HepG2 (cell line): Measurements from ENCODE around the gene RAB22A. TPM values are rescaled to one million over a fixed set of nuclear protein-coding genes. Genes with fewer than 3 reads are reported as not detected.
A peak's percentile ranks its signal among the peaks of the same experiment; 100 is the strongest.

Experiments
- ARID3A ChIP-seq: IDR thresholded peaks from 2 replicates; pipeline ENCODE4 v1.6.1; 2012; ENCODE audit warnings: low read depth, low read length, improper control_type of control experiment
- ARNT ChIP-seq: fragments of 450-650 bp; IDR thresholded peaks from 2 replicates; pipeline ENCODE4 v1.6.1; 2017
- GATAD1 ChIP-seq: IDR thresholded peaks from 2 replicates; pipeline ENCODE4 v1.6.1; 2016; ENCODE audit warnings: missing genetic modification reagents, missing compliant biosample characterization
- HNRNPK ChIP-seq: fragments of 200-400 bp; formaldehyde crosslinking; IDR thresholded peaks from 2 replicates; pipeline ENCODE4 v1.6.1; 2018; ENCODE audit warnings: low read length, low read depth, moderate library complexity, mild to moderate bottlenecking; ENCODE audit not compliant: poor library complexity, severe bottlenecking
- KAT7 ChIP-seq: IDR thresholded peaks from 2 replicates; pipeline ENCODE4 v1.6.1; 2018; ENCODE audit warnings: borderline replicate concordance, missing compliant biosample characterization
- PCBP2 ChIP-seq: fragments of 200-400 bp; formaldehyde crosslinking; optimal IDR thresholded peaks from 2 replicates; pipeline ENCODE3; 2018; ENCODE audit warnings: low read length, low read depth; ENCODE audit not compliant: poor library complexity, severe bottlenecking
- SETDB1 ChIP-seq: sonication (generic); formaldehyde crosslinking; IDR thresholded peaks from 2 replicates; pipeline ENCODE4 v1.5.1; 2020; ENCODE audit warnings: missing genetic modification reagents, mild to moderate bottlenecking, borderline replicate concordance
- SOX5 ChIP-seq: IDR thresholded peaks from 2 replicates; pipeline ENCODE4 v1.6.1; 2016; ENCODE audit warnings: borderline replicate concordance
- SRF ChIP-seq: IDR thresholded peaks from 2 replicates; pipeline ENCODE4 v1.6.1; 2011; ENCODE audit warnings: mild to moderate bottlenecking, low read depth, low read length, moderate library complexity
- ZNF337 ChIP-seq: sonication (generic); formaldehyde crosslinking; IDR thresholded peaks from 2 replicates; pipeline ENCODE4 v1.5.1; 2020; ENCODE audit warnings: missing genetic modification reagents, low read depth, mild to moderate bottlenecking, borderline replicate concordance
- ZNF703 ChIP-seq: sonication (generic); formaldehyde crosslinking; IDR thresholded peaks from 2 replicates; pipeline ENCODE4 v1.5.1; 2020; ENCODE audit warnings: missing genetic modification reagents, mild to moderate bottlenecking, moderate library complexity, borderline replicate concordance
- ZNF709 ChIP-seq: sonication (generic); formaldehyde crosslinking; IDR thresholded peaks from 2 replicates; pipeline ENCODE4 v1.5.0; 2020; ENCODE audit warnings: mild to moderate bottlenecking, missing genetic modification reagents
- polyA plus RNA-seq, 8 experiments: library from polyadenylated mRNA; depleted of rRNA in 3 of 8; stranded (reverse) in 7 of 8; unstranded in 1 of 8; fragments of >200 nt; fragmentation: Illumina TruSeq in 4 of 8; extraction: Trizol in 4 of 8; gene quantifications; 2 replicates each; pipeline versions ENCODE4 v1.2.1 to v1.2.3, GENCODE V29; 2011 to 2016; ENCODE audit warnings: low read depth in 4 of 8, missing spikeins in 1 of 8, mixed read lengths in 1 of 8; ENCODE audit not compliant: insufficient read depth in 1 of 8
- total RNA-seq, 5 experiments: library from RNA; depleted of rRNA; stranded (reverse); fragments of >200 nt; fragmentation: Illumina TruSeq; extraction: Trizol; gene quantifications; 2 replicates each; pipeline ENCODE4 v1.2.3, GENCODE V29; 2016; ENCODE audit warnings: low read depth in 1 of 5
- TF ChIP-seq, protein P1 (sequence below): sonication (generic); formaldehyde crosslinking; IDR thresholded peaks from one replicate; pipeline ENCODE4 v1.5.1; 2020; ENCODE audit warnings: mild to moderate bottlenecking, missing genetic modification reagents; ENCODE audit errors: not compliant biosample characterization

The RAB22A gene
- total and polyA plus RNA-seq, 2 of the 13 experiments (the other 11 are each of a cell fraction or from before 2014, with no cell fraction given) = 10.7 to 11.2 TPM

DNA sequence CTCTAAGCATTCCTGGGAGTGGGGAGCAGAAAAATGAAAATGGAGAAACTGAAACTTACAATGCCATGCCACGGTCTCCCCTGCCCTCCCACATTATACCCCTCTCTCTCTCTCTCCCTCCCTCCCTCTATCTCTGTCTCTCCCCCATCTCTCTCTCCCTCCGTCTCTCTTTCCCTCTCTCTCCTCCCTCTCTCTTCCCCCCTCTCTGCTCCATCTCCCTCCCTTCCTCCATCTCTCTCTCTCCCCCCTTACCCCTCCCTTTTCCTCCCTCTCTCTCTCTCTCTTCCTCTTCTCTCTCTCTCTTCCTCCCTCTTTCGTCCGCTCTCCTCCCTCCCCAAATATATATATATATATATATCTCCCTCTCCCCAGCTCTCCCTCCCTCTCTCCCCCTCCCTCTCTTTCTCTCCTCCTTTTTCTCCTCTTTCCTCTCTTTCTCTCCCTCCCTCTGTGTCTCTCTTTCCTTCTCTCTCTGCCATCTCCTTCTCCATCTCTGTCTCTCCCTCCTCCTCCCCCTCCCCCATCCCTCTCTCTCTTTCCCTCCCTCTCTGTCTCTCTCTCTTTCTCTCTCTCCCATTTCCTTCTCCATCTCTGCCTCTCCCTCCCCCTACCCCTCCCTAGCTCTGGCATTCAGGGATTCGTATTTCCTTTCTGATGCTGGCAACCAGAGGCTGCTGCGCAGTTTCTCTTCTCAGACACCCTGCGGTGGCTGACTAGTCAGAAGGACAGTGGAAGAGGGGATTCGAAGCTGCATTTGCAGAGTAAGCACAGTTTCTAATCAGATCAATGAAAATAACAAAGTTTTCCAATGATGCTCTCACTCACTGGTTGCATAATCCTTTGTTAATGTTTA, 65.6 kb downstream of the RAB22A start (continued):
- TF ChIP-seq, protein P1, sequence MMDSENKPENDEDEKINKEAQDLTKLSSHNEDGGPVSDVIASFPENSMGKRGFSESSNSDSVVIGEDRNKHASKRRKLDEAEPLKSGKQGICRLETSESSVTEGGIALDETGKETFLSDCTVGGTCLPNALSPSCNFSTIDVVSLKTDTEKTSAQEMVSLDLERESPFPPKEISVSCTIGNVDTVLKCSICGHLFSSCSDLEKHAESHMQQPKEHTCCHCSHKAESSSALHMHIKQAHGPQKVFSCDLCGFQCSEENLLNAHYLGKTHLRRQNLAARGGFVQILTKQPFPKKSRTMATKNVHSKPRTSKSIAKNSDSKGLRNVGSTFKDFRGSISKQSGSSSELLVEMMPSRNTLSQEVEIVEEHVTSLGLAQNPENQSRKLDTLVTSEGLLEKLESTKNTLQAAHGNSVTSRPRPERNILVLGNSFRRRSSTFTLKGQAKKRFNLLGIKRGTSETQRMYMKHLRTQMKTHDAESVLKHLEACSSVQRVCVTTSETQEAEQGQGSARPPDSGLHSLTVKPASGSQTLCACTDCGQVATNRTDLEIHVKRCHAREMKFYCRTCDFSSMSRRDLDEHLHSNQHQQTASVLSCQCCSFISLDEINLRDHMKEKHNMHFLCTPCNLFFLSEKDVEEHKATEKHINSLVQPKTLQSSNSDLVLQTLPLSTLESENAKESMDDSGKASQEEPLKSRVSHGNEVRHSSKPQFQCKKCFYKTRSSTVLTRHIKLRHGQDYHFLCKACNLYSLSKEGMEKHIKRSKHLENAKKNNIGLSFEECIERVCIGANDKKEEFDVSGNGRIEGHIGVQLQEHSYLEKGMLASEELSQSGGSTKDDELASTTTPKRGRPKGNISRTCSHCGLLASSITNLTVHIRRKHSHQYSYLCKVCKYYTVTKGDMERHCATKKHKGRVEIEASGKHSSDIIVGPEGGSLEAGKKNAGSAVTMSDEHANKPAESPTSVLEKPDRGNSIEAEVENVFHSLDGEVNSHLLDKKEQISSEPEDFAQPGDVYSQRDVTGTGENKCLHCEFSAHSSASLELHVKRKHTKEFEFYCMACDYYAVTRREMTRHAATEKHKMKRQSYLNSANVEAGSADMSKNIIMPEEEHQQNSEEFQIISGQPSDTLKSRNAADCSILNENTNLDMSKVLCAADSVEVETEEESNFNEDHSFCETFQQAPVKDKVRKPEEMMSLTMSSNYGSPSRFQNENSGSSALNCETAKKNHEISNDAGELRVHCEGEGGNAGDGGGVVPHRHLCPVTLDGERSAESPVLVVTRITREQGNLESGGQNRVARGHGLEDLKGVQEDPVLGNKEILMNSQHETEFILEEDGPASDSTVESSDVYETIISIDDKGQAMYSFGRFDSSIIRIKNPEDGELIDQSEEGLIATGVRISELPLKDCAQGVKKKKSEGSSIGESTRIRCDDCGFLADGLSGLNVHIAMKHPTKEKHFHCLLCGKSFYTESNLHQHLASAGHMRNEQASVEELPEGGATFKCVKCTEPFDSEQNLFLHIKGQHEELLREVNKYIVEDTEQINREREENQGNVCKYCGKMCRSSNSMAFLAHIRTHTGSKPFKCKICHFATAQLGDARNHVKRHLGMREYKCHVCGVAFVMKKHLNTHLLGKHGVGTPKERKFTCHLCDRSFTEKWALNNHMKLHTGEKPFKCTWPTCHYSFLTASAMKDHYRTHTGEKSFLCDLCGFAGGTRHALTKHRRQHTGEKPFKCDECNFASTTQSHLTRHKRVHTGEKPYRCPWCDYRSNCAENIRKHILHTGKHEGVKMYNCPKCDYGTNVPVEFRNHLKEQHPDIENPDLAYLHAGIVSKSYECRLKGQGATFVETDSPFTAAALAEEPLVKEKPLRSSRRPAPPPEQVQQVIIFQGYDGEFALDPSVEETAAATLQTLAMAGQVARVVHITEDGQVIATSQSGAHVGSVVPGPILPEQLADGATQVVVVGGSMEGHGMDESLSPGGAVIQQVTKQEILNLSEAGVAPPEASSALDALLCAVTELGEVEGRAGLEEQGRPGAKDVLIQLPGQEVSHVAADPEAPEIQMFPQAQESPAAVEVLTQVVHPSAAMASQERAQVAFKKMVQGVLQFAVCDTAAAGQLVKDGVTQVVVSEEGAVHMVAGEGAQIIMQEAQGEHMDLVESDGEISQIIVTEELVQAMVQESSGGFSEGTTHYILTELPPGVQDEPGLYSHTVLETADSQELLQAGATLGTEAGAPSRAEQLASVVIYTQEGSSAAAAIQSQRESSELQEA (CRISPR knock-in tag) = no peak
- no peak for TF ChIP-seq ARNT
- no peak for TF ChIP-seq KAT7 (CRISPR knock-in tag)
- TF ChIP-seq SOX5 (CRISPR knock-in tag) = peak; percentile 30; the same call in 1 of the 2 replicates
- no peak for TF ChIP-seq SETDB1 (CRISPR knock-in tag)
- TF ChIP-seq GATAD1 (CRISPR knock-in tag) = no peak
- peak; percentile 65 for TF ChIP-seq PCBP2
- 0 out of 2 replicates have a peak, but pooled peaks have one; percentile 44 for TF ChIP-seq ARID3A
- TF ChIP-seq ZNF709 (CRISPR knock-in tag) = no peak
- no peak for TF ChIP-seq SRF
- no peak for TF ChIP-seq ZNF337 (CRISPR knock-in tag)
- TF ChIP-seq HNRNPK = peak; percentile 60
- no peak for TF ChIP-seq ZNF703 (CRISPR knock-in tag)
